ENCODE data around the gene ENTPD6. TPM values are rescaled to one million over a fixed set of nuclear protein-coding genes. Genes with fewer than 3 reads are reported as not detected.
"Not testable (repeated sequence)": the region's sequence is repeated elsewhere in the genome, so short reads cannot be mapped to it uniquely, and the experiment has no call there.

The ENTPD6 gene
- total RNA-seq, 1 experiment from 2014 or later, result 122 TPM

DNA sequence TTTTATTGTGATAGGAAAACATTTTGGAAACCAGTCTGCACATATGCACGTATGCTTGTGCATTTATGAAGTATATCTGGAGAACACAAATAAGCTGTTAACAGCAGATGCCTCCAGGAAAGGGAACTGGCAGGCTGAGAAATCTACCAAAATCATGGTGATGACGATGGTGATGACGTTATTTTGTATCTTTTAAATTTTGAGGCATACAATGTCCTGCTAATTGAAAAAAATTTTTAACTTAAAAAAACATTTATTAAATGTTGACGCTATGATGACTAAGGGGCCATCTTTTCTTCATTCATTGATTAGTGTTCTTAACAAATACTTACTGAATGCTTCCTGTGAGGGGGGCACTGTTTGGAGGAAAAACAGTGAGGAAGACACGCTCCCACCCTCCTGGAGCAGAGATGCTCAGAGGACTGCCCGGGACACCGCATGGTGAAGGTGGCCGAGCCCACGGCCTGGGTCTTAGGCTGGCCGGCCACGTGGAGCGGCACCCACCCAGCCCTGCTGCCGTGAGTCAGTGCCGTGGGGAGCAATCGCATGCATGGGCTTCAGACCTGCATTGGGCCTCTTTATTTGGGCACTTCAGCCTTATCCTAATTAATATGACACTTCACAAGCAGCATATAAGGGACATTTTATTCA is 15.9 kb upstream of the ENTPD6 start:
- no peaks in the 10 kb centered on the region for H4K20me1 ChIP-seq (ENCODE audit: low read length)
- no peak for TF ChIP-seq EZH2 (IDR thresholded peaks at IDR 0.05; ENCODE audit: low read length, unreplicated experiment)
- TF ChIP-seq CTCF (conservative IDR thresholded peaks at IDR 0.05; ENCODE audit: low read depth, low read length), result peak; percentile 4; the same call in 1 of the 2 replicates
- no peaks in the 10 kb centered on the region for H3K9me2 ChIP-seq (replicated peaks; ENCODE audit: low read length)
- no peak overlapping the region for H3K4me3 ChIP-seq (ENCODE audit: low read length)
- H3K36me3 ChIP-seq (ENCODE audit: low read depth, low read length), result no peaks in the 10 kb centered on the region
- ChIA-PET CTCF (interaction anchor here (0.7 to 1.4 kb wide), 4 partner anchors 41 to 193 kb away, joined by 4 to 7 read pairs (median 6); no protein-coding TSS in a partner anchor), POLR2A (ENCODE audit: unreplicated experiment) (interaction anchor here (0.7 kb wide), 1 partner anchor 16 kb away, joined by 3 read pairs; no protein-coding TSS in a partner anchor)
- no peaks in the 10 kb centered on the region for H3K27me3 ChIP-seq (ENCODE audit: low read length)
- peak overlapping the region; percentile 41 for H3K4me2 ChIP-seq (ENCODE audit: low read length)
- ATAC-seq (no peak), DNase-seq (no peak)
- H3K9me3 ChIP-seq (ENCODE audit: low read length), result no peaks in the 10 kb centered on the region
- H2AFZ ChIP-seq (ENCODE audit: low read length), result peak overlapping the region; percentile 3; the same call in 1 of the 2 replicates
- no peaks in the 10 kb centered on the region for H3F3A ChIP-seq (ENCODE audit: low read length, unreplicated experiment)
- intact Hi-C loops (cut with micrococcal nuclease), result loop anchor here (1.0 kb wide), 3 partner anchors 40 to 186 kb away; no protein-coding TSS in a partner anchor
- peak overlapping the region; percentile 32 for H3K27ac ChIP-seq (ENCODE audit: low read length)
- H3K9ac ChIP-seq (ENCODE audit: low read length), result no peak overlapping the region
- H3K4me1 ChIP-seq (ENCODE audit: insufficient read depth, low read length), result peaks cover 29% of the 10 kb centered on the region
- no peaks in the 10 kb centered on the region for H3K79me2 ChIP-seq (ENCODE audit: low read length)
- no TSS peak for BruUV-seq (replicated peaks)

DNA sequence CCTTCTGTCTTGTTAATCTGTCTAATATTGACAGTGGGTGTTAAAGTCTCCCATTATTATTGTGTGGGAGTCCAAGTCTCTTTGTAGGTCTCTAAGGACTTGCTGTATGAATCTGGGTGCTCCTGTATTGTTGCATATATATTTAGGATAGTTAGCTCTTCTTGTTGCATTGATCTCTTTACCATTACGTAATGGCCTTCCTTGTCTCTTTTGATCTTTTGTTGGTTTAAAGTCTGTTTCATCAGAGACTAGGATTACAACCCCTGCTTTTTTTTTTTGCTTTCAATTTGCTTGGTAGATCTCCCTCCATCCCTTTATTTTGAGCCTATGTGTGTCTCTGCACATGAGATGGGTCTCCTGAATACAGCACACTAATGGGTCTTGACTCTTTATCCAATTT is 11.1 kb upstream of the ENTPD6 start:
- H3K4me1 ChIP-seq (ENCODE audit: insufficient read depth, low read length); intact Hi-C loops (cut with micrococcal nuclease): not testable (repeated sequence)

DNA sequence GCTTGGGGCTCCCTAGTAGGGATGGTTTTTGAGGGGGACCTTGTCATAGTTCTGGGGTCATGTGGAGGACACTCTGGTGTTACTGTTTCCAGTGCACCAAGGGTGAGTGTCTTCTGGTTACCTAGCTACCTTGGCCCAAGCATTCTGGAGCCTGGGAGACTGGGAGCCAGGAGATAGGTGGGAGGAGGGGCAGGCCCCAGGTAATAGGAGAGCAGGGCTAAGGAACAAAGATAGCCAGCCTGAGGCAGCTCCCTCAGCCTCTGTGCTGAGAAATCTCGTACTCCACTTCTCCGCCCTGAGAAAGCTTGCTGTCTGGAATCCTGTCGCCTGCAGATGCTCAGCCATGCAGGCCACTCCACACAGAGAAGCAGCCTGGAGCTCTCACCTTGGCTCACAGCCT is 8.3 kb upstream of the ENTPD6 start:
- no peaks in the 10 kb centered on the region for H3F3A ChIP-seq (ENCODE audit: low read length, unreplicated experiment)
- H3K27ac ChIP-seq (ENCODE audit: low read length), result no peak overlapping the region
- BruUV-seq (replicated peaks), result no TSS peak
- TF ChIP-seq CTCF (conservative IDR thresholded peaks at IDR 0.05; ENCODE audit: low read depth, low read length) (no peak), EZH2 (IDR thresholded peaks at IDR 0.05; ENCODE audit: low read length, unreplicated experiment) (no peak), EZH2phosphoT487 (IDR thresholded peaks at IDR 0.05; ENCODE audit: borderline replicate concordance, low read length) (no peak)
- H3K9me2 ChIP-seq (replicated peaks; ENCODE audit: low read length), result no peaks in the 10 kb centered on the region
- ChIA-PET CTCF (no interaction called here), POLR2A (ENCODE audit: unreplicated experiment) (no interaction called here)
- DNase-seq (no peak), ATAC-seq (no peak)
- H3K4me1 ChIP-seq (ENCODE audit: insufficient read depth, low read length), result no peaks in the 10 kb centered on the region
- H3K9ac ChIP-seq (ENCODE audit: low read length), result no peak overlapping the region
- intact Hi-C loops (cut with micrococcal nuclease), result no loop called here
- H4K20me1 ChIP-seq (ENCODE audit: low read length), result no peaks in the 10 kb centered on the region
- H3K79me2 ChIP-seq (ENCODE audit: low read length), result no peaks in the 10 kb centered on the region
- H3K4me2 ChIP-seq (ENCODE audit: low read length), result no peak overlapping the region
- no peaks in the 10 kb centered on the region for H3K27me3 ChIP-seq (ENCODE audit: low read length)
- no peak overlapping the region for H2AFZ ChIP-seq (ENCODE audit: low read length)
- H3K4me3 ChIP-seq (ENCODE audit: low read length), result no peak overlapping the region
- no peaks in the 10 kb centered on the region for H3K36me3 ChIP-seq (ENCODE audit: low read depth, low read length)
- no peaks in the 10 kb centered on the region for H3K9me3 ChIP-seq (ENCODE audit: low read length)

More for the DNA sequence above, 11.1 kb upstream of the ENTPD6 start:
- H4K20me1 ChIP-seq (ENCODE audit: low read length); POLR2A ChIA-PET (ENCODE audit: unreplicated experiment); H3K9ac ChIP-seq (ENCODE audit: low read length); H3F3A ChIP-seq (ENCODE audit: low read length, unreplicated experiment); BruUV-seq (replicated peaks); DNase-seq; CTCF ChIA-PET; H3K36me3 ChIP-seq (ENCODE audit: low read depth, low read length); H3K9me3 ChIP-seq (ENCODE audit: low read length); ATAC-seq; H3K79me2 ChIP-seq (ENCODE audit: low read length); H3K27ac ChIP-seq (ENCODE audit: low read length); H2AFZ ChIP-seq (ENCODE audit: low read length); H3K9me2 ChIP-seq (replicated peaks; ENCODE audit: low read length); H3K4me3 ChIP-seq (ENCODE audit: low read length); H3K4me2 ChIP-seq (ENCODE audit: low read length); H3K27me3 ChIP-seq (ENCODE audit: low read length): not testable (repeated sequence)
